Peyer's patch (tissue), 4 donors: Measurements from ENCODE around the gene HYAL2. TPM values are rescaled to one million over a fixed set of nuclear protein-coding genes. Genes with fewer than 3 reads are reported as not detected.
A peak's percentile ranks its signal among the peaks of the same experiment; 100 is the strongest.

Experiments used
- DNase-seq, 3 donors: peaks; one replicate each; pipeline ENCODE4 v3.0.0-alpha.2; 2017 to 2019
- H3K27ac ChIP-seq, 4 donors: fragments of 200-600 bp; sonication (generic); one replicate each; pipeline ENCODE4 v1.5.1; 2016 to 2019
- H3K27me3 ChIP-seq, 2 donors: fragments of 200-600 bp; sonication (generic); one replicate each; pipeline ENCODE4 v1.5.1; 2019
- H3K36me3 ChIP-seq, 3 donors: fragments of 200-600 bp; sonication (generic); one replicate each; pipeline ENCODE4 v1.5.1; 2016 to 2019
- H3K4me1 ChIP-seq, 4 donors: fragments of 200-600 bp; sonication (generic); one replicate each; pipeline ENCODE4 v1.5.1; 2016 to 2019
- H3K4me3 ChIP-seq, 4 donors: fragments of 200-600 bp; sonication (generic); 1 replicate in 3 of 4; 2 replicates in 1 of 4; pipeline ENCODE4 v1.5.1; 2016 to 2019; ENCODE audit warnings: mild to moderate bottlenecking in 1 of 4
- H3K9me3 ChIP-seq, 4 donors: fragments of 200-600 bp; sonication (generic); one replicate each; pipeline ENCODE4 v1.5.1; 2016 to 2019; ENCODE audit warnings: mild to moderate bottlenecking in 1 of 4
- POLR2A ChIP-seq, 2 donors: fragments of 450-650 bp; IDR thresholded peaks; one replicate each; pipeline ENCODE4 v1.5.1; 2017; ENCODE audit warnings: antibody characterized with exemption in 2 of 2, mild to moderate bottlenecking in 2 of 2, moderate library complexity in 2 of 2
- total RNA-seq, 4 donors: library from RNA; depleted of rRNA; stranded (reverse); fragments of >200 nt; gene quantifications; one replicate each; pipeline ENCODE4 v1.1.0, GENCODE V29; 2016
- TF ChIP-seq, protein P1 (sequence below), 6 experiments: fragments of 450-650 bp in 4 of 6; fragments of 200-600 bp in 2 of 6; sonication (generic) in 1 of 6; IDR thresholded peaks; one replicate each; pipeline ENCODE4 v1.5.1; 2017 to 2019; ENCODE audit warnings: antibody characterized with exemption in 6 of 6, mild to moderate bottlenecking in 3 of 6, moderate library complexity in 1 of 6

Gene HYAL2
- total RNA-seq, 4 donors from 2014 or later = 18.2 to 63.1 (median 39.9) TPM

DNA sequence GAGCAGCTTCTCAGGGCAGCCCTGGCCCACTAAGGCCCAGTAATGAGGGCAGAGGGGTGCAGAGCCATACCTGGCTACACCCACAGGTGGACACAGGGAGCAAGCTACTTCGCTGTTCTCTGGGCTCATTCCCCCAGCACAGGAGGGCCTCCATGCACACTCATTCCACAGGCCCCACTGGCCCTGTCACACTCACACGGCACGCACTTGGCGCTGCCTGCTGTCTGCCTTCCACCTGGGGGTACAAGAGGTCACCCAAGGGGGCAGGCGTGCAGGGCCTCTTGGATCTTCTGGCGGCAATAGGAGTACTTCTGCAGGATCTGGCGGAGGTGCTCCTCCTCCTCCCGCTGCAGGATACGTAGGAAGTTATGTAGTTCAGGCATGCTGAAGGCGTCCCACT lies 7.8 kb upstream of the HYAL2 start:
- Histone ChIP-seq H3K27me3 (no peaks in the 10 kb centered on the region), H3K4me3 (no peak overlapping the region), H3K9me3 (no peaks in the 10 kb centered on the region), H3K27ac (peak overlapping the region in 1 of 4 donors; percentile 8), H3K36me3 (peaks cover 0 to 39% (median 0%) of the 10 kb centered on the region in 3 donors), H3K4me1 (peaks cover 0 to 41% (median 18%) of the 10 kb centered on the region in 4 donors)
- DNase-seq = no peak
- TF ChIP-seq POLR2A (IDR thresholded peaks at IDR 0.05) = no peak
- TF ChIP-seq, protein P1, sequence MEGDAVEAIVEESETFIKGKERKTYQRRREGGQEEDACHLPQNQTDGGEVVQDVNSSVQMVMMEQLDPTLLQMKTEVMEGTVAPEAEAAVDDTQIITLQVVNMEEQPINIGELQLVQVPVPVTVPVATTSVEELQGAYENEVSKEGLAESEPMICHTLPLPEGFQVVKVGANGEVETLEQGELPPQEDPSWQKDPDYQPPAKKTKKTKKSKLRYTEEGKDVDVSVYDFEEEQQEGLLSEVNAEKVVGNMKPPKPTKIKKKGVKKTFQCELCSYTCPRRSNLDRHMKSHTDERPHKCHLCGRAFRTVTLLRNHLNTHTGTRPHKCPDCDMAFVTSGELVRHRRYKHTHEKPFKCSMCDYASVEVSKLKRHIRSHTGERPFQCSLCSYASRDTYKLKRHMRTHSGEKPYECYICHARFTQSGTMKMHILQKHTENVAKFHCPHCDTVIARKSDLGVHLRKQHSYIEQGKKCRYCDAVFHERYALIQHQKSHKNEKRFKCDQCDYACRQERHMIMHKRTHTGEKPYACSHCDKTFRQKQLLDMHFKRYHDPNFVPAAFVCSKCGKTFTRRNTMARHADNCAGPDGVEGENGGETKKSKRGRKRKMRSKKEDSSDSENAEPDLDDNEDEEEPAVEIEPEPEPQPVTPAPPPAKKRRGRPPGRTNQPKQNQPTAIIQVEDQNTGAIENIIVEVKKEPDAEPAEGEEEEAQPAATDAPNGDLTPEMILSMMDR (IDR thresholded peaks at IDR 0.05) = no peak

DNA sequence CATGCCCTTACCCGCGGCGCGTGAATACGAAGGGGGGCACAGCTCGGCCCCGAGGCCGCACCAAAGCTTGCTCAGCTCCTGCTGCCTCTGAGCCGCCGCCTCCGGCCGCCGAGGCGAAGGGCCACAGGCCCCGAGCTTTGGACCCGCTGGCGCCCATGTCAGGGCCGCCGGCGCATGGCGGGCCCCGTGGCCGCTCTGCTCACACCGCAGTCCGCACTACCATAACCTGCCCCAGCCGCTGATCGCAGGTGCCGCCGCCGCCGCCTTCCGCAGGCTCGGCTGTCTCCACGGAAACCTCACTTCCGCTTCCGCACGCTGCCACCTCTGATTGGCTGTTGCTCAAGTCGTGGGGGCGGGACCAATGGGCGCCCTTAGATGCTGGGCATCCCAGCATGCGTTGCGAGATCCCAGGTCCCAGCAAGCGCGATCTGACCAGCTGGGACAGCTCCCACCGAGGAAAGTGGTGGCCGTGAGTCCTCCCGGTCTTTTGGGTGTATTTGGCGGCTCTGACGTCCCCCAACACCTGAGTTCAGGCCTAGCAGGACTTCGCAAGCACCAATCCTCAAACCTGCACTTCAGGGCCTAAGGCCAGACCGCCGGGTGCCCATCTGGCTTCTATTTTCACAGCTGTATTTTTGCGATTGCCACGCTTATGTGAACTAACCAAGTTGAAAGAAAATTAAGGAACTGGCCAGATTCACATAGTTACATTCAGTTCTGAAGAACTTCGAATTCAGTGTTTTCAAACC lies 5.6 kb upstream of the HYAL2 start, which contains the start of gene TUSC2:
TUSC2 (minus strand) TSS at position 281 of the 749 bp plus-strand sequence; CDS start at position 157, 124 bp downstream.
- DNase-seq = peak; percentile 98 to 99 (median 99)
- no peaks in the 10 kb centered on the region for H3K27me3 ChIP-seq
- H3K4me1 ChIP-seq = peaks cover 0 to 29% (median 13%) of the 10 kb centered on the region in 4 donors
- peak within 1 kb of the TSS; percentile 74 to 93 (median 81) for H3K27ac ChIP-seq
- peak within 1 kb of the TSS; percentile 69 to 99 (median 87) for H3K4me3 ChIP-seq
- peaks cover 0 to 42% (median 0%) of the 10 kb centered on the region in 3 donors for H3K36me3 ChIP-seq
- no peaks in the 10 kb centered on the region for H3K9me3 ChIP-seq
- TF ChIP-seq POLR2A (IDR thresholded peaks at IDR 0.05) = peak; percentile 69 to 81
- TF ChIP-seq, protein P1 (IDR thresholded peaks at IDR 0.05) = no peak

DNA sequence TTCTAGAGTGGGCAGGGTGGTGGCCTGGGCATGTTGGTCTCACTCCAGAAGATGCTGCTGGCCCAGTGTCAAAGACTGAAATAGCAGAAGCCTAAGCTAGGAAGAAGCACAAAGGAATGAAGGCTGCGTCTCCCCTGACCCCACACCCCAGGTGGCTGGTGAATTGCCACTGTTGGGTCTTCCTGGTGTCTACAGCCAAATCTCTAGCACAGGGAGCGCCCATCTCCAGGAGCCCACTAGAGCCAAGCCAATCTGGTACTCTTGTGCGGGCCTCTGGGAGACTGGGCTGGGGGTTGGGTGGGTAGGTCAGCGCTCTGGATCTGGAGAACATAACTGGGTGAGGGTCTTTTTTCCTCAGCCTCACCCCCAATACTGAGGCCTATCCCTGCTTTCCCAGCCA lies 4.6 kb upstream of the HYAL2 start:
- no peaks in the 10 kb centered on the region for H3K27me3 ChIP-seq
- peaks cover 0 to 40% (median 0%) of the 10 kb centered on the region in 3 donors for H3K36me3 ChIP-seq
- peak overlapping the region; percentile 69 to 99 (median 87) for H3K4me3 ChIP-seq
- no peak for DNase-seq
- TF ChIP-seq, protein P1 (IDR thresholded peaks at IDR 0.05) = no peak
- no peak for TF ChIP-seq POLR2A (IDR thresholded peaks at IDR 0.05)
- H3K27ac ChIP-seq = peak overlapping the region in 2 of 4 donors; percentile 74 to 93
- H3K4me1 ChIP-seq = peaks cover 4 to 33% (median 14%) of the 10 kb centered on the region in 4 donors
- H3K9me3 ChIP-seq = no peaks in the 10 kb centered on the region

DNA sequence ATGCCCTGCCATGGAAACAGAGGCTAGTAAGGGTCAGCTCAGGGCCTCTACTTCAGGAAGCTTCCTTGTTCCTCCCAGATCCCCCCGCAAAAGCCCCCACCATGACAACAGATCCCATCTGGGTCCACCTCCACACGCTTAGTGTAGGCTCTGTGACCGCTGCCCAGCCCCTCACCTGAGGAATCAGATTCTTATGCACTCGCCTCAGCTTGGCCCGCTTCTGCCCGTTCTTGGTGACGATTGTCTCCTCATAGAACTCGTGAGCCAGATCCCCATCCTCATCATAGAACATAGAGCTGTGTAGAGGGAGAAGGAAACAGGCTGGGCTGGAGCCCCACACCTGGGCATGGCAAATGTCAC lies 3.6 kb upstream of the HYAL2 start:
- no peak for DNase-seq
- no peaks in the 10 kb centered on the region for H3K9me3 ChIP-seq
- H3K4me3 ChIP-seq = no peak overlapping the region
- peaks cover 4 to 37% (median 18%) of the 10 kb centered on the region in 4 donors for H3K4me1 ChIP-seq
- H3K27ac ChIP-seq = no peak overlapping the region
- peaks cover 0 to 31% (median 0%) of the 10 kb centered on the region in 3 donors for H3K36me3 ChIP-seq
- TF ChIP-seq, protein P1 (IDR thresholded peaks at IDR 0.05) = no peak
- no peak for TF ChIP-seq POLR2A (IDR thresholded peaks at IDR 0.05)
- H3K27me3 ChIP-seq = no peaks in the 10 kb centered on the region

DNA sequence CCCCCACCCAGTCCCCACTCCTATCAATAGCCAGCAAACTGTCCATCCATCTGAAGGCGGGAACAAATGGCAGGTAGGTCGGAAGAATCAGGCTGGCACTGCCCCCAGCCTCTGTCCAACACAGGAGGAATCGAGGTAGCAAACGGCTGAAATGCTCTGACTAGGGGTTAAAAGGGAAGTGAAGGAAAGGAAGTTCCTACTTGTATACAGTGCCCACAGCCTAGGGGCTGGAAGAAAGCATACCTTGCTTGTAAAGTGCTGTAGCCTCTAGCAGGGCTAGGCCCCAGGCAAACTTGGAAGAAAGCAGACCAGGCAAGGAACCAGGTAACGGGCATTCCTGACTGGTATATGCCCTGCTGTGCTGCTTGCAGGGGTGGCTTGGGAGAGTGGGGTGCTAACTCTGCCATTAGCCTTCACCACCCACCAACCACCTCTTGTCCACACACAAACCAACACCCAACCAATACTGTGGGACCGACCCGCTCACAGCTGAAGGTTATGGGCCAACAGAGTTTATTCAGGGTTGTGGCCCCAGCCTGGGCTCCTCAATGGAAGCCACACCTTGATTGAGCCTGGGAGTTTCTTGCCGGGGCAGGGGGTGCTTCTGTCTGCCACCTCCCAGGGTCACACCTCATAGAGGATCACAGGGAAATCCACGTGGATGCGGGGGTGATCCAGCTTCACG lies 3.1 kb upstream of the HYAL2 start:
- no peak for DNase-seq
- TF ChIP-seq POLR2A (IDR thresholded peaks at IDR 0.05) = no peak
- TF ChIP-seq, protein P1 (IDR thresholded peaks at IDR 0.05) = no peak
- H3K36me3 ChIP-seq = peaks cover 0 to 26% (median 0%) of the 10 kb centered on the region in 3 donors
- H3K27ac ChIP-seq = peak overlapping the region in 1 of 4 donors; percentile 91
- no peaks in the 10 kb centered on the region for H3K27me3 ChIP-seq
- H3K4me3 ChIP-seq = no peak overlapping the region
- H3K4me1 ChIP-seq = peaks cover 4 to 37% (median 18%) of the 10 kb centered on the region in 4 donors
- H3K9me3 ChIP-seq = no peaks in the 10 kb centered on the region
